NT2/D1 (cell line): ENCODE results near the gene NELFB.

ENCODE experiments used
- YY1 ChIP-seq: IDR thresholded peaks from 2 replicates; pipeline ENCODE4 v1.6.1; 2011; ENCODE audit not compliant: insufficient read length, insufficient read depth
- ZNF274 ChIP-seq: IDR thresholded peaks from 2 replicates; pipeline ENCODE4 v1.6.1; 2011; ENCODE audit warnings: mild to moderate bottlenecking, low read depth, low read length

DNA sequence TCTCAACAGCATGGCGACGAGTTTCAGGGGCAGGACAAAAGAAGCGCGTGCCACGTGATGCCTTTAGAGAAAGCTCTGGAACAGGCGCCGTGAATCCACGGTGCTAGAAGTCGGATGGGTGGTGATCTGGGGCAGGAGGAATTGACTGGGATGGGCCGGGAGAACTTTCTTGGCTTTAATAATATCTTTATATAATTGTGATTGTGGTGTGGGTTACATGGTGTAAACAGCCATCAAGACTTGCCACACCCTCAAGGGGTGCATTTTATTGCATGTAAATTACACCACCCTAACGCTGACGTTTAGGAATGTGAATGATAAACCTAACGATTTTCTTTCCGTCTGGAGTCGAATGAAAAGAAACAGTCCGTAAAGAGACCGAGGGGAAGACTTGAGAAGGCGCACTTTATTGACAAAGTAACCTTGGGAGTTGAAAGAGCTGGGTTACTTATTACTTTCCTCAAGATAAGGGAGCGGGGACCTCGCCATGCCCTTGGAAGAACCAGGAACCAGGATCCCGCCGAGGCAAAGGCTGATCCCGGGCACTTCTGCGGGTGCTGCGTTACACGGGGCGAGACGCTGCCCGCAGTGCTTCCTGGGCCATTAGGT, 38.5 kb downstream of the NELFB start:
- TF ChIP-seq ZNF274 (no peak), YY1 (no peak)
